ENCODE data around the gene PCNP.
"Not testable (repeated sequence)": the region's sequence is repeated elsewhere in the genome, so short reads cannot be mapped to it uniquely, and the experiment has no call there.

The PCNP gene

DNA sequence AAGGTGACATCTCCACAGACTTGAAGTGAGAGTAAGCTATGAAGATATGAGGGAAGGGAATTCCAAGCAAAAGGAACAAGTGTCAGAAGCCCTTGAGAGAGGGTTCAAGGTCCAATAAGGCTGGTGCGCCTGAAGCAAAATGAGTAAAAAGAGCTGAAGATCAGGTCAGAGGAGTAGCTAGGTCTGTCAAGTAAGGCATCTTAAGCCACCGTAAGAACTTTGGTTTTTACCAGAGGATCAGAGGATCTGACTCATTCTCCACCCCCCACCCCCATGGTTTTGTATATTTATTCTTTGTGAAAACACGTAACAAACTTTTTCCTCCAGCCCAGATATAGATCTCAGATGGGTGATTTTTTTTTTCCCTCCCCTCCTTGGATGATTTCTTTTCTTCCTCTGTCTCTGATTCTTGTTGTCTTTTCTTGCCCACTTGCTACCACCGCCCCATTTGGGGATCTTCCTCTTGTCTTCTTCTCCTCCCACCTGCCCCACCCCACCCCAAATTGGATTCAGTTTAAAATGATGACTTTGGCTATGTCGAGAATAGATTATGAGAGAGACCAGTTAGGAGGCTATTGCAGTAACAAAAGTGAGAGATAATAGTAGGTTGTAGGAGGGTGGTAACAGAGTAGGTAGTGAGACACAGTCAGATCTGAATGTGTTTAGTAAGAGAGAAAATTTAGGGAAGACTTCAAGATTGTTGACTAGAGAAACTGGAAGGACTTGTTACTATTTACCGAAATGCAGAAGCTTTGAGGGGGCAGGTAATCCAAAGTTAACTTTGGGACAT, 6.3 kb upstream of the PCNP start:
- DNase-seq = peak; percentile 67

DNA sequence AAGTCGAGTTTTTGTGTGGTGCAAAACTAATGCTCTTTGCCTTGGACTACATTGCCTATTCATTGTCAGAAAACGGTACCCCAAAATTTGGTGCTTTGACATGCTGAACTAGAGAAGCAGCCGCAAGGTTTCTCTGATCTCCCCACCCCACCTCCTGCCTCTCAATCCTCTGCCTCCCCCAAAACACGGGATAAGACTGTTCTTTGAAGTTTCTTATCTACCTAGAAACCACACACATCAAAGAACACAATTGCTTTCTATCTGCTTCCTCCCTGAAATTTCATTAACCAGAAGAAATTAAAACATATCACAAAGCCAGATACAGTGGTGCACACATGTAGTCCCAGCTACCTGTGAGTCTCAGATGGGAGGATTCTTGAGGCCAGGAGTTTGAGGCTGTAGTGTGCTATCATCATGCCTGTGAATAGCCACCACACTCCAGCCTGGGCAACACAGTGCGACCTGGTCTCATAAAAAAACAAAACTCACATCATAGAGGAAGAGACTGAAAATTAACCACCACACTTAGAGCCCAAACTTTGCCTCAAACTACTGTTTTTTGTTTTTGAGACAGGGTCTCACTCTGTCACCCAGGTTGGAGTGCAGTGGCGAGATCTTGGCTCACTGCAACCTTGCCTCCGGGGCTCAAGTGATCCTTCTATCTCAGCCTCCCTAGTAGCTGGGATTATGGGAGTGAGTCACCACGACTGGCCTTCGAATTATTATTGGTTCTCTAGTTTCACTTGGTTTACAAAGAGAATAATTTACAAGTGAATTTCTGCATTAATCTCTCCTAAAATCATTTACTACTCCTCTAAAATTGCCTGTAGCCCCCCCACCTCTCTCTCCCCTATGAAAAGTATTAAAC, 2.7 kb upstream of the PCNP start:
- DNase-seq = no peak

DNA sequence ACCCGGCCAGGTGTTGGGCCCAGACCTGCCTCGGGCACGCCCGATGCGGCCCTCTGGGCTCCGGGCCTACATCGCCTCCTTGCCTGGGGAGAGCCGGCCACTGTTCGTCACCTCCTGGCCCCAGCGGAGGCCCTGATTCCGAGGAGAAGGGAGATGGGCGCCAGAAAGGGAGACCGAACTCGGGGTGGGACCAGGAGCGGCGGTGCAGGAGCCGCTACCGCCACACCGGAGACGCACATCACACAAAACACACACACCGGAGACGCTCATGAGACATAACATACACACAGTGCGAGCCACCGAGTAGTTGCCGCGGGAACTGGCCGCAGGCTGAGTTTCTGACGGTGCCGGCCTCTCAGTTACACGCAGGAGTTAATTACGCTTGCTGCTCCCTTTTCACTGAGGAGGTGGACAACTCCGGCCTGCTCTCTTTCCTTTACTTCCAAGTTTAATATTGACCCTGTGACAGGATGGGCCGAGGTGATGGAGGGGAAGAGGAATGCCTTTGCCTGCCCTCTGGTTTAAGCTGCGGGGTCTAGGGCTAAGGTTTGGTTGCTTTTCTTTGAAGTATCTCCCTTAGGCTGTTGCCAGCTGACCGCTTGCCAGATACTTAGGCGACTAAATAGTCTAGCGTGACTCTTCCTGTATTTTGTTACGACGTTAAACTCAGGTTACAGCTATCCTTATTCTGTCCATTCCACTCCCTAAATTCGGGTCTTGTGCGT, 570 bp downstream of the PCNP start:
- peak; percentile 64 for DNase-seq

DNA sequence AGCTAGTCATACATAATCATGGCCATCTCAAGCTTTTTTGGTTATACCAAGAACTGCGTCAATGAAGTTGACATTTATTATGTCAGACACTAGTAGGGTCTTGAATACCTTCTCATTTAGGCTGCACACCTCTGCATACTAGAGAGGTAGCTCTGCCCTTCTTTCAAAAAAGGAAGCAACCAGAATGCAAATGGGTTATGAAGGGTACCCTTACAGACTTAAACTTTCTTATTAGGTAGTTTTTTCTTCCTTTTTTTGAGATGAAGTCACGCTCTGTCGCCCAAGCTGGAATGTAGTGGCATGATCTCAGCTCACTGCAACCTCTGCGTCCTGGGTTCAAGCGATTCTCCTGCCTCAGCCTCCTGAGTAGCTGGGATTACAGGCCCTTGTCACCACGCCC, 3.3 kb downstream of the PCNP start:
- no peak for DNase-seq

DNA sequence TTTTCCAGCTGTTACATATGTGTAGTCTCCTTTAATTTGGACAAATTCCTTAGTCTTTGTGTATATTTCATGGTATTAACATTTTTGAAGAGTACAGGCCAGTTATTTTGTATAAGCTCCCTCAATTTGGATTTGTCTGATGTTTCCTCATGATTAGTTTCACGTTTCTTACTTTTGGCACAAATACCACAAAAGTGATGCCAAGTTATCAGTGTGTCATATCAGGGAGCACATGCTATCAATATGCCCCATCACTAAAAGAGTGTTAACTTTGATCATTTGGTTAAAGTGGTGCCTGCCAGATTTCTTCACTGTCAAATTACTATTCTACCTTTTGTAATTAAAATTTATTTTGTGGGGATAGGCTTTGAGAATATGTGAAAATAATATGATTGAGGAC, 14.6 kb downstream of the PCNP start:
- no peak for DNase-seq

DNA sequence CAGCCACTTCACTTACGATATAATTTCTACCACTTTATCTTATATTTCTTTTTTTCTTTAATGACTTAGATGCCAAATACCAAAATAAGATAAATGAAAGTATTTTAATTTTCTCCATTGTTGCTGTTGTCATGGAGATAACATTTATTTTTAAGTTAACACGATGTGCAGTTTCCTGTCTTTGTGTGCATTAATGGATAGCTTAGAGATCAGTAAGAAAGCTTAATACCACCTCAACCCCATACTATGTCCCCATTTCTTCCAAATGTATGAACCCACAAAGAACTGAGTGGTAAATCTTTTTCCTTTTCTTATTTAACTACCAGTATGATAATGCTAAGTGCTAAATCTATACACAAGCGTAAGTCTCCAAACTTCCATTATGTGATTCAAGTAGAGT, 17.1 kb downstream of the PCNP start:
- DNase-seq = no peak

DNA sequence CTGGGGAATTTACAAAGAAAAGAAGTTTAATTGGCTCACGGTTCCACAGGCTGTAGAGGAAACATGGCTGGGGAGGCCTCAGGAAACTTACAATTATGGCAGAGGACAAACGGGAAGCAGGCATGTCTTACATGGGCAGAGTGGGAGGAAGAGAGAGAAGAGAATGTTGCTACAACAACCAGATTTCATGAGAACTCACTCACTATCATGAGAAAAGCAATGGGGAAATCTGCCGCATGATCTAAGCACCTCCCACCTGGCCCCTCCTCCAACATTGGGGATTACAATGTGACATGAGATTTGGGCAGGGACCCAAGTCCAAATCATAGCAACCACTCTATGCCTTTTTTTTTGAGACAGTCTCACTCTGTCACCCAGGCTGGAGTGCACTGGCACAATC, 28.8 kb downstream of the PCNP start:
- DNase-seq = no peak

DNA sequence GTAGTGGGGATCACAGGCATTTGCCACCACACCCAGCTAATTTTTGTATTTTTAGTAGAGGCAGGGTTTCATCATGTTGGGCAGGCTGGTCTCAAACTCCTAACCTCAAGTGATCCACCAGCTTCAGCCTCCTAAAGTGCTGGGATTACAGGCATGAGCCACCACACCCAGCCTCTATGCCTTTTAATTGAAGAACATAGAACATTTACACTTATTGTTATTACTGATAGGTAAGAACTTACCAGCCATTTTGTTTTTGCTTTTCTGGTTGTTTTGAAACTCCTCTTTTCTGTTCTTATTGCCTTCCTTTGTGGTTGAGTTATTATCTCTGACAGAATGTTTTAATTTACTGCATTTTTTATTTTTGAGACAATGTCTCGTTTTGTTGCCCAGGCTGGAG, 29.2 kb downstream of the PCNP start:
- DNase-seq = no peak

DNA sequence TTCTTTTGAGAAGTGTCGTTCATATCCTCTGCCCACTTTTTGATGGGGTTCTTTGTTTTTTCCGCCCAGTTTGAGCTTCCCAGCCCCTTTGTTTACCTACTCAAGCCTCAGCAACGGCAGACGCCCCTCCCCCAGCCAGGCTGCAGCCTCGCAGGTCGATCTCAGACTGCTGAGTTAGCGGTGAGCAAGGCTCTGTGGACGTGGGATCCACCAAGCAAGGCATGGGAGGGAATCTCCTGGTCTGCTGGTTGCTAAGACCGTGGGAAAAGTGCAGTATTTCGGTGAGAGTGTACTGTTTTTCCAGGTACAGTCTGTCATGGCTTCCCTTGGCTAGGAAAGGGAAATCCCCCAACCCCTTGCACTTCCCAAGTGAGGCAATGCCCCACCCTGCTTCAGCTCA, 31.4 kb downstream of the PCNP start:
- not testable (repeated sequence) for DNase-seq

DNA sequence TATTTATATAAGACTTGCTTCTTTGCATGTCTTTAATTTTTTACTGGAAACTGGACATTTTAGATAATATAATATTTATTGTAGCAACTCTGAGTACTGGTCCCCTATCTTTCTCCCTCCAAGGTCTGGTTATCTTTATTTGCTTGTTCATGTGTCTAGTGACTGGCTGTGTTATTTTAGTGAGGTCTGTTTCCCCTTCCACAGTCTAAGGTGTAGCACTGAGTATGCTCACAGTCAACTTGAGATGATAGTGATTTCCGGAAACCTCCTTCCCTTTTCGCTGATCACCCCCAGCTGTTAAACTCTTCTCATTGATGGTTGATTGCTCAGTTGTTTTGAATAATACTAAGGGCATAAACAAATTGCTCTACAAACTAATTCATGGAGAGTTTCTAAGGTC, 37.0 kb downstream of the PCNP start:
- no peak for DNase-seq

DNA sequence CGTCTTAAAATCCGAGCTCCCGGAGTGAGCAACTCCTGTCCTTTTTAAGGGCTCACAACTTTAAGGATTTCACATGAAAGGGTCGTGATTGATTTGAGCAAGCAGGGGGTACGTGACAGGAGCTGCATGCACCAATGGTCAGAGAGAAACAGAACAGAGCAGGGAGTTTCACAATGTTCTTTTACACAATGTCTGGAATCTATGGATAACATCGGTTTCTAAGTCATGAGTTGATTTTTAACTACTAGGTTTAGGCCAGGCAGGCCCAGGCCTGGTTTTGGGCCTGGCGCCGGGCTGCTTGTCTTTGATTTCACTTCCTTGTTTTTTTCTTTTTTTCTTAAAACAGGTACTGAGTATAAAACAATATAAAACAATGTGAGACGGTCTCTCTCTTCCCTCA, 39.0 kb downstream of the PCNP start:
- DNase-seq = not testable (repeated sequence)

DNA sequence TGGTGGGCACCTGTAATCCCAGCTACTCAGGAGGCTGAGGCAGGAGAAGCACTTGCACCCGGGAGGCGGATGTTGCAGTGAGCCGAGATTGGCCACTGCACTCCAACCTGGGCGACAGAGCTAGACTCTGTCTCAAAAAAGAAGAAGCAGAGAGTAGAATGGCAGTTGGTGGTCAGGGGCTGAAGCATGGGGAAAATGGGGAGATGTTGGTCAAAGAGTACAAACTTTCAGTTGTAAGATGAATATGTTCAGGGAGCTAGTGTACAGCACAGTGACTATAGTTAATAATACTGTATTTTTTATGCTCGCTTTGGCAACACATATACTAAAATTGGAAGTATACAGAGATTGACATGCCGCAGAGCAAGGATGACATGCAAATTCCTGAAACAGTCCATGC, 41.5 kb downstream of the PCNP start:
- DNase-seq = no peak

DNA sequence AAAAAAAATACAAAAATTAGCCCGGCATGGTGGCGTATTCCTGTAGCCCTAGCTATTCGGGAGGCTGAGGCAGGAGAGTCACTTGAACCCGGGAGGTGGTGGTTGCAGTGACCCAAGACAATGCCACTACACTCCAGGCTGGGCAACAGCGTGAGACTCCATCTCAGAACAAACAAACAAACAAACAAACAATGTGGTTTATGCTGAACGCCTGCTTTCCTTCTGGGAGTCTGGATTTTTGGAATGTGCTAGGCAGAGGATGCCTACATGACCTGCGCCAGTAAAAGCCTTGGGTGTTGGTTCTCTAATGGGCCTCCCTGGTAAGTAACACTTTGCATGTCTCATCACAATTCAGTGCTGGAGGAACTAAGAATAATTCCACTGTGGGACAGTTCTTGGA, 43.5 kb downstream of the PCNP start:
- no peak for DNase-seq

DNA sequence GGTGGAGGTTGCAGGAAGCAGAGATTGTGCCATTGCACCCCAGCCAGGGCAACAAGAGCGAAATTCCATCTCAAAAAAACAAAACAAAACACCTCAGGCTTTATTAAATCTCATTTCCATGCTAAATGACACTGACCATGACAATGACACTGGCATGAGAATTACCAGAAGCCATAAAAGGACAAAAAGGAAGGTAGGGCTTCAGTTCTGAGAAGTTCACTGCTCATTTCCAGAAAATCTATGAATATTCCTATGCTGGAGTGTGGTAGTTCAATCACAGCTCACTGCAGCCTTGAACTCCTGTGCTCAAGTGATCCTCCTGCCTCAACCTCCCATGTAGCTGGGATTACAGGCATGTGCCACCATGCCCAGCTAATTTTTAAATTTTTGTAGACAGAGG, 44.7 kb downstream of the PCNP start:
- DNase-seq = no peak

DNA sequence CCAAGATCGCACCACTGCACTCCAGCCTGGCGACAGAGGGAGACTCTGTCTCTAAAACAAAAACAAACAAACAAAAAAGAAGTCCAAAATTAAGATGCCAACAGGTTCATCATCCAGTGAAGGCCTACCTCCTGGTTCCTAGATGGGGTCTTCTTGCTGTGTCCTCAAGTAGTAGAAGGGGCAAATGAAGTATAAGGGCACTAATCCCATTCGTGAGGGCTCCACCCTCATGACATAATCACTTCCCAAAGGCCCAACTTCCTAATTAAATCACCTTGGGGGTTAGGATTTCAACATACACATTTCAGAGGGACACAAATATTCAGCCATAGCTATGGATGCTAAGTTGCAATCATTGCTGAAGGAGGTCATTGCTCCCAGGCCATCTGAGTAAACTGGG, 45.8 kb downstream of the PCNP start:
- no peak for DNase-seq

DNA sequence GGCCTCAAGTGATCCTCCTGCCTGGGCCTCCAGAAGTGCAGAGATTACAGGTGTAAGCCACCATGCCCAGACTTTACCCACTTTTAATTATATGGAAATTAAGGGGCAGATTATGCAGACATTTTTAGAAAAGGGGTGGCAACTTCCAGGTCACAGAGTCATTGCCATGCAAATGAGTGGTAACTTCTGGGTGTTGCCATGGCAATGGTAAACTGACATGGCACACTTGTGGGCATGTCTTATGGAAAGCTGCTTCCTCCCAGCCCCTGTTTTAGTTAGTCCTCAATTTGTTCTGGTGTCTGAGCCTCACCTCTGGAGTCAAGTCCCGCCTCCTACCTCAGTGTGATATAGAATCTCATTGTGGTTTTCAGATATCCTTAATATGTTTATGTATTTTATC, 49.7 kb downstream of the PCNP start:
- no peak for DNase-seq

DNA sequence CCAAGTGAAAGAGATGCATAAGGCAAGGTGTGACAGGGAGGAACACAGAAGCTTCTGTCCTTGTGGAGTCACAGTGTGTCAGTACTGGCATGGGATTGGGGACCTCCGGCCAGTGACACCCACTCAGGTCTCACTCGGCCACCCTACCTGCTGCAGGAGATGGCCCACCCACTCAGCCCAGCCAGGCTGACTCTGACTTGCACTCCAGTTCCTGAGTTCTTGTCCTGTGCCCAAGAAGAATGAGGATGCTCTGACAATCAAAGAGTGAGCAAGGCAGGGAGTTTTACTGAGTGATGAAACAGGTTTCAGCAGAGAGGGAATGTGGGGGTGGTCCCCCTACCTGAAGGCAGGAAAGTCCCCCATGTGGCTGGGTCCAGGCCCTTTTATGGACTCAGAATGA, 50.9 kb downstream of the PCNP start:
- DNase-seq = no peak

DNA sequence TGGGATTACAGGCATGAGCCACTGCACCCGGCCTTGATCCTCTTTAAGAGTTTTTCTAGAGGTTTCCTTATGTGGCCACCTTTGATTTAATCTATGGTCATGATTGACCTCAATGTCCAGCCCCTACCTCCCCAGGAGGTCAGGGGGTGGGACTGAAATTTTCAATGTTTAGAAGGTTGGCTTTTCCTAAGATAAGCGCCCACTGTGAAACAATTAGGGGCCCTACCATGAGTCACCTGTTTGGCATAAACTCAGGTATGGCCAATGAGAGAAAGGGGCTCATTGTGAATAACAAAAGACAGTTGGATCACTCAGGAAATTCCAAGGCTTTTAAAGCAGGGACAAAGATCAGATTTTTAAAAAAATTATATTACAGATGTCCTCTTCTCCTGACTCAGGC, 51.9 kb downstream of the PCNP start:
- DNase-seq = no peak

DNA sequence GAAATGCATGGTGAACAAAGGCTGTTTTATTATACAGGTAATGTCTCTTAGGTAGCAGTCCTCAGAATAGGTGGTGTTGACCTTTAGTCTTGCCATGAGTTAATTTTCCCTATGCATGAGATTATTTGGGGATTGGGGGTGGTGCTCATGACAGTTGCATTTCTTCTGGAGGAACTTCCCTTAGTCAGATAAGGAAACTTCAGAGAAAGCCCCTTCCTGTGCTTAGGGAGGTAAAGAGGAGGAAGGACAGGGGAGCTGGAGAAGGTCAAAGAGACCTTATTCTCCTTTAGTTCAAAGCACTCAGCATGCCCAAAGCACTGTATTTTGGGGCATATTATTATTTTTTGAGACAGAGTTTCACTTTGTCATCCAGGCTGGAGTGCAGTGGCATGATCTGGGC, 55.2 kb downstream of the PCNP start:
- no peak for DNase-seq

DNA sequence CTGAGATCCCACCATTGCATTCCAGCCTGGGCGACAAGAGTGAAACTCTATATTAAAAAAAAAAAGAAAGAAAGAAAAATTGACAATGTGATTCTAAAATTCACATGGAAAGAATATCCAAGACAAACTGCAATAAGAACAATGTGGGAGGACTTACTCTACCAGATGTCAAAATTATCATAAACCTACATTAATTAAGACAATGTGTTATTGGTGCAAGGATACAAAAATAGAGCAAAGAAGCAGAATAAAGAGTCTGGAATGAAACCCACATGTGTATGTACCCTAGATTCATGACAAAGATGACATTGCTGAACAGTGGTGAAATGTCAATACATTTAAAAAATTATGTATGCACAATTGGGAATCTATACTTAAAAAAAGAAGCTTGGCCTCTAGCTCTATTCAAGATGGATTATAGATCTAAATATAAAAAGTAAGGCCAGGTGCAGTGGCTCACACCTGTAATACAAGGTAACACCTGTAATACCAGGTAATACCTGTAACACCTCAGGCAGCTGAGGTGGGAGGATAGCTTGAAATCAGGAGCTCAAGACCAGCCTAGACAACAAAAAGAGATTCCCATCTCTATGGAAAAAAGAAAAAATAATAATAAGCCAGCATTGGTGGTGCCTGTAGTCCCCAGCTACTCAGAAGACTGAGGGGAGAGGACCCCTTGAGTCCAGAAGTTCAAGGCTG, 57.3 kb downstream of the PCNP start:
- DNase-seq = no peak

DNA sequence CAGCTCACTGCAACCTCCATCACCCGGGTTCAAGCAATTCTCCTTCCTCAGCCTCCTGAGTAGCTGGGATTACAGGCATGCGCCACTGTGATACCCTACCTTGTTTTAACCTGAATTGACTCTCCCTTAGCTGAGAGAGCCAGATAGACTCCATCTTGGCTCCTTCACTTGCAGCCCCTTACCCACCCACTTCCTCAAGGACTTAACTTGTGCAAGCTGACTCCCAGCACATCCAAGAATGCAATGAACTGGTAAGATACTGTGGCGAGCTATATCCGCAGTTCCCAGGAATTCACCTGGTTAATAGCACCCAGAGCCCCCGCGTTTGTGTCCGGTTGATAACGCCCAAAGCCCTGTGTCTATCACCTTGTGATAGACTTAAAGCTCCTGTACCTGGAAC, 58.0 kb downstream of the PCNP start:
- DNase-seq = not testable (repeated sequence)

DNA sequence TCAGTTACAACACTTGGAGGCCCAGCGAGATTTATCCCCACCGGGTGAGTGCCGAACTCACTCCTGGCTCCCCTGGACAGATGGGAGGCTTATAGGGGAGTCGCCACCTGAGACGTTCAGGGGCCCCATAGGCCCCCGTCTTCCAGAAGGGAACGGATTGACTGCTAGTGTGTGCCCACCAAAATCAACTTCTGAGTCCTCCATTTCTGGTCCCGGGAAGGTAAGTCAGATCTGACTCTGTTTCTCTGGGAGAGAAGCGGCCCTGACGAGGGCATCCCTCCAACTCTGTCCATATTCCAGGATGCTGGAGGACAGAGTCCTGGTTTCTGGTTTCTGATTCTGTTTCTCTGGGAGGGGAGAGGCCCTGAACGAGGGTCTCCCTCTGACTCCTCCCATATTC, 58.6 kb downstream of the PCNP start:
- DNase-seq = no peak

DNA sequence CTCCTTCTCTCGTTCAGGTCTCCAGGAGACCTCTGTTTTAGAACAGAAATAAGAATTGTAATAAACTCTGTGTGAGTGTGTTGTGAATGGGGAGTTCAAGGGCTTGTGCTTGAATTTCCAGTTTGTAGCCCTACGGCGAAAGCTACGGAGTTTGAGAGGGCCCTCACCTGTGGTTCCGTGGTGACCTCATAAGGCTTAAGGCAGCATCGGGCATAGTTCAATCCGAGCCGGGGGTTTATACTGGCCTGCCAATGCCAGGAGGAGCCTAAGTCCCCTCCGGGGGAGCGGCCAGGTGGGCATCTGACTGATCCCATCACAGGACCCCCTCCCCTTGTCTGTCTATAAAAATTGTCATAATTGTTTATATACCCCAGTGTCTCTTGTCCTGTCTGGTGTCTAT, 59.2 kb downstream of the PCNP start:
- DNase-seq = no peak
